Activated effector memory CD4-positive, alpha-beta T cell treated with anti-CD3 and anti-CD28 coated beads, Interleukin-2, amount 50 U/mL, for 16 hours (primary cell): ENCODE results near the gene ACTR1A.

Experiments used
- DNase-seq: peaks from one replicate; pipeline ENCODE4 v3.0.0-alpha.2; 2020

The ACTR1A gene

GRCh38 chr10:102452672-102453340 is 49.7 kb downstream of the ACTR1A start:
- DNase-seq: peak; percentile 86

- no peak for DNase-seq
These were observed 51.2 kb downstream of the ACTR1A start, which contains the start of gene C10orf95 for GRCh38 chr10:102451105-102451969. TSS of gene C10orf95 (minus strand) at chr10:102451543. CDS start at chr10:102451093, 450 bp downstream.

DNA sequence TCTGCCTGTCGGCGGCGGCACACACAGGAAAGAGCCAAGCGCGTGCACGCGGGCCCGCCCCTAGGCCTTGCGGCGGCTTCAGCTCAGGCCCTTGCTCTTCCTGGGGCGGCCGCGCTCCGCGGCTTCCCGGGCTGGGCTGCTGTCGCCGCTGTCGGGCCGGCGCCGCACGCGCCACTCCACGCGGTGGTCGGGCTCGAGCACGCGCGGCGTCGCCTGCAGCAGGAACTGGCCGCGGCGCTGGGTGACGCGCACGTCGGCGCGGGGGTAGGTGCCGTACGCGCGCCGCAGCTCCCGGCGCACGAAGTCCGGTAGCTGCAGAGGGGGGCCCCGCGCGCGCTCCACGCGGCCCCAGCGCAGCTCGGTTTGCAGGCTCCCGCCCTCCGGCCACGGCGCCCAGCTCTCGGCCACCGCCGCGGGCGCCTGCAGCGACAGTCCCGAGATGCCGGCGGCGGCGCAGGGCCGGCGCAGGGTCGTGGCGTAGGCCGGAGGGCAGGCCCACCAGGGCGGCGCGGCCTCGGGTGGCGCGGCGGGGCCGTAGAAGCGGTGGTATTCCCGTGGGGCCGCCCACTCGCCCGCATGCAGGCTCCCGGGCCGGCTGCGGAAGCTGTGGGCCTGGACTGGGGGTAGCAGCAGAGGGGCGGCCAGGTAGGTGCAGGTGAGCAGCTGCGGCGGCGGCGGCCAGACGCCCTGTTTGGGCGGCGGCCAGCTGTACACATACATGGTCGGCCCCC is 52.0 kb downstream of the ACTR1A start:
- DNase-seq: peak; percentile 94

GRCh38 chr10:102450124-102450373 is 52.5 kb downstream of the ACTR1A start:
- no peak for DNase-seq

GRCh38 chr10:102449321-102450123 is 53.0 kb downstream of the ACTR1A start:
- DNase-seq: peak; percentile 94

- no peak for DNase-seq
These were observed 57.7 kb downstream of the ACTR1A start for GRCh38 chr10:102444851-102445250.

DNA sequence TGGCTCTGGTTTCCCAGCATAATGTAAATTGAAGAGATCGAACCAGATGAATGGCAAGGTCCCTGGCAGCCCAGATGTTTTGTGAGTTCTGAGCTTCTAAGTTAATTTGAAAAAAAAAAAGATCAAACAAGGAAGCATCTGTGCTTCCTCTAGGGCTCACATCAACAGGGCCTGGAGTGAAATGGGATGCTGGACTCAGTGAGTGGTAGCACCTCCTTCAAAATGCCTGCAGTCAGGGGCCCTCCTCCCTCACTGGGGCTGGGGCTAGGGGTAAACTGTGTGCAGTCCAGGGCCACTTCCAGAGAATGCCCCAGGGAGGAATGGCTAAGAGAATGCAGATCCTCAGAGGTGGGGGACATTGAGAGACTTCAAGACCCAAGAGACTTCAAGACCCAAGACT is 64.1 kb downstream of the ACTR1A start:
- DNase-seq: no peak

DNA sequence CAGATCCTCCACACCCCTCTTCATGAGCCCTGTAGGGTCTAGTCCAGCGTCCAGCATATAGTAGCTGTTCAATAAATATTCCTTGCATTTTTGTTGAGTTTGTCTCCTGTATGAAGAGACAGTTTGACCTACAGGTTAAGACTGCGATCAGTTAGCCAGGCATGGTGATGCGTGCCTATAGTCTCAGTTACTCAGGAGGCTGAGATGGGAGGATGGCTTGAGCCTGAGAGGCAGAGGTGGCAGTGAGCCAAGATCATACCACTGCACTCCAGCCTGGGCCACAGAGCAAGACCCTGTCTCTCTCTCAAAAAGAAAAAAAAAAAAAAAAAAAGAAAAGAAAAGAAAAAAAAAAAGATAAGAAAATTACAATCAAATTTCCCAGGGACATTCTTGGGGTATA is 65.0 kb downstream of the ACTR1A start:
- DNase-seq: no peak

- no peak for DNase-seq
These were observed 66.2 kb downstream of the ACTR1A start for GRCh38 chr10:102436312-102436711.

GRCh38 chr10:102435529-102436233 is 66.8 kb downstream of the ACTR1A start:
- DNase-seq: peak; percentile 77

- no peak for DNase-seq
These were observed 67.4 kb downstream of the ACTR1A start for GRCh38 chr10:102435133-102435497.

GRCh38 chr10:102434394-102435132 is 67.9 kb downstream of the ACTR1A start:
- no peak for DNase-seq

GRCh38 chr10:102433619-102434046 is 68.9 kb downstream of the ACTR1A start:
- no peak for DNase-seq

DNA sequence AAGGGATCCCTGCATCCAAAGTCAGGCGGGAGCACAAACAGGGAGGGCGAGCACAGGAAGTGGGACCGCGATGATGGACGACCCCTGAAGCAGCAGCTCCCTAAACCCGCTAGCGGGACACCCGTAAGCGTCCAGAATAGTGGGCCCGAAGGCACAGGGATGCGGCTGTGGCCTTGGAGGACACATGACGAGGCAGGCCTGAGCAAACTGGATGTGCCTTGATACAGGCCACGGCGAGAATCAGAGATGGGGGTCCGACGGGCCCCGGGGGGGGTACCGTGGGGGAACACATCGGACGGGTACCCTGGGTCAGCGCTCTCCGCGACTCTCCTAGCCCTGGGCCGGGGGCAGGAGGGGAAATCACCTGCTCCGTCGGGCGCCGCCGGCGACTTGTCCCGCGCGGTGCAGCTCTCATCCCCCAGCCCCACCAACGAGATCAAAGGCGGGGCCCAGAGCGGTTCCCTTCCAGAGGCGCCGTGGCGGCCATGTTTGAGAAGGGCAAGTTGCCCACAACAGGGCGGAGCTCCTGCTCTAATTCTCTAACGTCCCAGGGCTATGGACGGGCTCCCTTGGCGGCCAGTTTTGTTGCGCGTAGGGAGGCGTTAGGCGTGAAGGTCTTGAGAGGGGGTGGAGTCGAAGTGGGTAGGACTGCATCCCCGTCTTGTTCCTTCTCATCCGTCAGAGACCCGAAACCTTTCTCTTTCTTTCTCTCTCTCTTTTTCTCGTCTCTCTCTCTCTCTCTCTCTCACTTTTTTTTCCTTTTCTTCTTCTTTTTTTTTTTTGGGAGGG is 70.2 kb downstream of the ACTR1A start, which contains the start of gene CUEDC2:
TSS of gene CUEDC2 (minus strand) at position 413 of the 789 bp plus-strand sequence. CDS start 7,386 bp downstream, outside the sequence.
- DNase-seq: peak; percentile 97

- no peak for DNase-seq
These were observed 70.9 kb downstream of the ACTR1A start for GRCh38 chr10:102431452-102432124.

- no peak for DNase-seq
These were observed 73.0 kb downstream of the ACTR1A start for GRCh38 chr10:102429468-102429867.
